ENCODE data around the gene SLC22A17.
A peak's percentile ranks its signal among the peaks of the same experiment; 100 is the strongest.

GRCh38 chr14:23379366-23380196 is 26.9 kb upstream of the SLC22A17 start:
- peak; percentile 90 to 99 (median 98) for TF ChIP-seq CTCF (IDR thresholded peaks at IDR 0.05 in 2 of 3, conservative IDR thresholded peaks at IDR 0.05 in 1 of 3; ENCODE audit: borderline replicate concordance in 1 of 3, insufficient read depth in 1 of 3, low read depth in 2 of 3, low read length in 2 of 3)
- TF ChIP-seq POLR2A (IDR thresholded peaks at IDR 0.05; ENCODE audit: borderline replicate concordance, extremely low read depth, insufficient read depth, insufficient read length), result no peak
- TF ChIP-seq ELF1 (IDR thresholded peaks at IDR 0.05; ENCODE audit: borderline replicate concordance, low read depth), result no peak
- no peak for TF ChIP-seq ZFX (IDR thresholded peaks at IDR 0.05)
- TF ChIP-seq CBX3 (IDR thresholded peaks at IDR 0.05; ENCODE audit: low read depth), result no peak
- TF ChIP-seq REST (IDR thresholded peaks at IDR 0.05; ENCODE audit: low read depth), result no peak
- TF ChIP-seq EZH2 (IDR thresholded peaks at IDR 0.05), result no peak
- no peak for TF ChIP-seq EGR1 (IDR thresholded peaks at IDR 0.05; ENCODE audit: low read depth)
- no peak for TF ChIP-seq TCF7L2 (IDR thresholded peaks at IDR 0.05; ENCODE audit: borderline replicate concordance, extremely low read depth, insufficient read depth, insufficient read length)
- no peak for TF ChIP-seq SIN3A (IDR thresholded peaks at IDR 0.05; ENCODE audit: low read depth)
- no peak for TF ChIP-seq POLR2AphosphoS5 (IDR thresholded peaks at IDR 0.05; ENCODE audit: low read depth, low read length)
- no peak for TF ChIP-seq JUND (IDR thresholded peaks at IDR 0.05)
- no peak for TF ChIP-seq MAX (IDR thresholded peaks at IDR 0.05)
- TF ChIP-seq ATF3 (IDR thresholded peaks at IDR 0.05), result no peak
